HG03025 (cell line): ENCODE results near the gene MN1.

Experiments used
- ATAC-seq: cut with Tn5 transposase; IDR thresholded peaks from one replicate; pipeline ENCODE4 v1.9.1; 2021; ENCODE audit warnings: mild to moderate bottlenecking, moderate library complexity; ENCODE audit not compliant: unreplicated experiment, low FRiP score

The MN1 gene

DNA sequence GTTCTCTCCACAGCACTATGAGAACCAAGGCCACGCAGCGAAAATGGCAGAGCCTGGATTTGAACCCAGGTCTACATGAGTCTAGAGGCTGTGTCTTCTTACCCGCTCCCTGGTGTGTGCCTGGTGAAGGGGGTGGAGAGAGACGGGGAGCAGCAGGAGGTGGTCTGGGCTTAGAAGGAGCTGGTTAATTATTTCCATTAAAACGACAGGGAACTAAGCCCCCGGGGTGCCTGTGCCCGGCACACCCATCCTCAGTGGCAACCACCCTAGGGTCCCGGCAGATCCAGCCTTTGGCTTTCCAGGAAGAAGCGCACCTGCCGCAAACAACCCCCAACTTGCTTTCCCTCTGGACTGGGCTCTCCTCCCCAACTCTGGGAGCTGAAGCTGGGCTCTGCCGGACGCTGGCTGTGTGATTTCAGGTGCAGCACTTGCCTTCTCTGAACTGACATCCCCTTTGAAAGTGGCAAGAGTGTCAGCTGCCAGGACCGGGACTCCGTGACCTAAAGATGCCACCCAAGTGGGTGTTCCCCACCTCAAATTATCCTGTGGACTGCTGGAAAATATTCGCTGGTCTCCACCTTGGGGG lies 35.8 kb downstream of the MN1 start:
- ATAC-seq: no peak

DNA sequence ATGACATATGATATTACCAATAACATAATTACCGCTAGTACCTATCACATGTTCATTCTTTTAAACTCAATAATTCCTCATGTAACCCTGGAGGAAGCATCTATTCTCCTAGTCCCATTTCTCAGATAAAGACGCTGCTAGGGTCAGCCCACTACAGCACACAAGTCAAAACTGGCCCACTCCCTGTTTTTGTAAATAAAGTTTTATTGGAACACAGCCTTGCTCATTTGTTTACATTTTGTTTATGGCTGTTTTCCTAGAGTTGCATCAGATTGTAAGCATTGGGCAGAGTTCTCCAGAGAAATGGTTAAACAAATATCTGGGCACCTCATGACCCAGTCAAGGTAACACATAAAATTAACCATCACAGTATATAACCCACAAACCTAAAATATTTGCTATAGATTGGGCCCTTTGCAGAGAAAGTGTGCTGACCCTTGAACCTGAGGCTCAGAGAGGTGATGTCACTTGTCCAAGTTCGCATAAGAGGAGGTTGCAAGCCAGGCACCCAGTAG lies 36.8 kb downstream of the MN1 start:
- no peak for ATAC-seq

DNA sequence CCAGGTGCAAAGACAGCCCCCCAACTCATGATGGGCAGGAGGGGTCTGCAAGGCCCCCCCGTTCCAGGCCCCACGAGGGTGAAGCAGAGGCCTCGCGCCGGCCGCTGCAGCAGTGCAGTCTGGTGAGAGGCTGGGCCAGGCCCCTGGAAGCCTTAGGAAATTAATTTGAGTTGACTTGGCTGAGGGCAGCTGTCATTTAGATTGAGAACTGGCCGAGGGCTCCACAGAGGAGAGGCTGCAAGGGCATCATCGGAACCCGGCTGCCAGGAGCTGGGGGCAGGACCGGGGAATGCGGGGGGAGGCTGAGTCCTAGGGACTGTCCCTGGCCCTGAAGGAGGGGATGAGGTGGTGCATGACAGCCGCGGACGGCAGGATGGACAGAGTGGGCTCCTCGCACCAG lies 39.9 kb downstream of the MN1 start:
- ATAC-seq: no peak

DNA sequence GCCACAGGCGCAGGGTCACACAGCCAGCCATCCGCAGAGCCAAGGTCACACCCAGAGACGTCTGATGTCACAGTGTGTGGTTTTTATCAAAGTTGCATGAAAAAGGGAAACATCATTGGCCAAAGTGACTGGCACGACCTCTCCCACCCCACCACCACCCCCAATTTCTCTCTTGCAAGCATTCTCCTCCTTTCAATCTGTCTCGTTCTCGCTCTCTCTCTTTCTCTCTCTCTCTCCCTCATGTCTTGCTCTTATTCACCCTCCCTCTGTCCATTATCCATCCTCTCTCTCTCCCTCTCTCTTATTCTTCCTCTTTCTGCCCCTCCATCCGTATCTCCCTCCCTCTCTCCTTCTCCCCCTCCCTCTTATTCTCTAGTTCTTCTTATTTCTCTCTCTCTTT lies 40.6 kb downstream of the MN1 start:
- no peak for ATAC-seq

DNA sequence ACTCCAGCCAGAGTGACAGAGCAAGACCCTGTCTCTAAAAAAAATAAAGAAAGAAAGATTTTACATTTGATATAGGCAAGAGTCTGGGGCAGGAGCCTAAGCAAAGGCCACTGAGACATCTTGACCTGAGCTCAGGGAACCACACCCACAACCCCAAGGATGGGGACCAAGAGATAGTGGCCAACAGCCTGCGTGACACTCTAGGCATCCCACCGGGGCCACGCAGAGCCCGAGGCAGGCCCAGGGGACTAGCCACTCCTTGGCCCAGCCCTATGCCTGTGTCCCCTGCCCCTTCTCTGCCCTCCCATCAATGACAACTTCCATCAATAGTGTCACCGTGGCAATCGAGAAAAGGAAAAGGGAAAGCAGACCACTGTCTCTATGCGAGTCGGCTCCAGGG lies 41.1 kb downstream of the MN1 start:
- no peak for ATAC-seq

DNA sequence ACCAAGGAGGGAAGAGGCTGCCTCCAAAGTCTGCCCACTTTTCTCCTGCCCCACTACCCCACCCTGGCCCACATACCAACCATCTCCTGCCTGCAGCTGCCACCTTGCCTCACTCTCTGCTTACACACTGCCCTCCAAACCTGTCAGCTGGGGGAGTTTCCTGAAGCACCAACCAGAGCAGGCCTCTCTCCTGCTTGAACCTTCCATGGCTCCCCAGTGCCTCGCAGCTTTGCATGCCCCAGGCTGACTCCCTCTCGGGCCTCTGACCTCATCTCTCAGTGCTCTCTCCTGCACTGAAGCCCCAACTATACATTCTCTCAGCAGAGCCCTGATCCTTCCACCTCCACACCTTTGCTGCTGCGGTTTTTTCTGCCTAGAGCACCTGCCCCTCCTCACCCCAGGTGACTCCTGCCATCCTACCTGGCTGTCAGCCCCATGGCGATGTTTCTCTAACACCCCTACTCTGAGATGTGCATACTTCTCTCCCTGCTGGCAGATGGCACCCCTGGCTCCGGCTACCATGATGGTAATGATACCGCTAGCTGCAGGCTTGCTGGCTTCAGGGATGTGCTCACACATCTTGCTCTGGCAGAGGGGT lies 43.5 kb downstream of the MN1 start:
- ATAC-seq: no peak

DNA sequence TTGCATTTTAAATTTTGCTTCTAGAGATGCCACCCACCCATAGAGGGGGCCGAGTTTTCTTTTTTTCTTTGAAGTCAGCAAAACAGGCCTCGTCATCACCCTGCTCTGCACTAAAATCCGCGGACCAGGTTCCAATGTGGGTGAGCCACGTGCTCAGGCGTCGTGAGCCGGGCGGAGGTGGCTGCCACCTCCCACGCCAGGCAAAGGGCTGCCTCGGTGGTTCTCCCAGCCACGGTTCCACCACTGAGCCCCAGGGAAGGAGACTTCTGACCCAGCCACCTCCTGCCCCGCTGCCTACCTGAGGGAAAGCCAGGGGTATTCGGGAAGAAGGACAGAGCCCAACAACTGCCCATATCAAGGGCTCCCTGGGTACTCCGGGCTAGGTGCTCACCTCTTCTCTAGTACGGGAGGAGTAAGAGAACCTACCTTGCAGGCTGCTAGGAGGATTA lies 45.3 kb downstream of the MN1 start:
- no peak for ATAC-seq

DNA sequence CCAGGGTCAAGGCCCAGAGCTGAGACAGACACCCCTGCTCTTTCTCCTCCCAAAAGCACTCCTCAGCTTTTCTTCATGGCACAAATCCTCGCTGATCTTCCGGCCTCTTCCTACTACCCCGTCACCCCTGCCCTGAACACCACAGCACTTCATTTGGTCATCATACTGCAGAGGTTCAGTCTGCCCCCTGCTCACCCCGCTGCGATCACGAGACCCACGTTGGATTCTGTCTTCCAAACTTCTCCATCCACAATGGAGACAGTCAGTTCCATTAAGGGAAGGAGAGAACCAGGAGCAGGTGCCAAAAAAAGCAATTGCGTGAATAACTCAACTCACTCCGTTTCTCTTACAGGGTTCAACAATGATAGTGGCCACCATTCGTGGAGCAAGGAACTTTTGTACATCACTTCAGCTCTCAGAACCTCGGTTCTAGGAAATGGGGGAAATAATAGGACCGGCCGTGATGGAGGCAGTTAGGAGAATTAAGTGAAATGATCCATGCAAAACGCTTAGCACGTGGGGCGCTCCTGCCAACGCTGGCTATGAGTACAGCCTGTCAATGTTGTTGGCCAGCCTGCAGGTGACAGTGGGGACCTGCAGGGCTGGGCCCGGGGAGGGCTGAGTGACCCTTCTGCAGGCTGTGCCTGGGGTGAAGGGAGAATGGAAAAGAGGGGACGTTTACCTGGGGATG lies 45.9 kb downstream of the MN1 start:
- no peak for ATAC-seq

DNA sequence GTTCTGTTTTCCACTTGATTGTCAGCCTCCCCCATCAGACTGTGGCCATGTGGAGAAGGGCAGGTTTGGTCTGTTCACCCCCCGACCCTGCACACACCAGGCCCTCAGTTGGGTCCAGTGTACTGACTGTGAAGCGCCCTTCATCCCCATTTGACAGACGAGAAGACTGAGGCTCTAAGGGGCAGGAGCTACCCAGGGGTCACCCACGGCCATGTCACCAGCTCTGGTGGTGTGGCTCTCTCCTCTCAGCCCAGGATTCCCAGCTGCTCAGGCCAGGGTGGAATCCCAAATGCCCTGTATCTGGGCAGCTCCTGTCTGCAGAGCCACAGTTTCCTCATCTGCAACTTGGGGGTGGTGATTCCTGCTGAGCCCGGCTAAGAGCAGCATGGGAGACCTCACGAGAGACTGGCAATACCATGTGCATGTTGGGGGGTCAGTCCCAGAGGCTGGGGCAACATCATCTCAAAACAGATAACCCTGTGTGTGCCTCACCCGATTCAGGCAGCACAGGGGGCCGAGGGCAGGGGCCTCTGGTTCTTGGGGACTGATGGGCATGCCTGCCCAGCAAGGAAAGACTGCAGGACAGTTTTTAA lies 46.6 kb downstream of the MN1 start:
- no peak for ATAC-seq

DNA sequence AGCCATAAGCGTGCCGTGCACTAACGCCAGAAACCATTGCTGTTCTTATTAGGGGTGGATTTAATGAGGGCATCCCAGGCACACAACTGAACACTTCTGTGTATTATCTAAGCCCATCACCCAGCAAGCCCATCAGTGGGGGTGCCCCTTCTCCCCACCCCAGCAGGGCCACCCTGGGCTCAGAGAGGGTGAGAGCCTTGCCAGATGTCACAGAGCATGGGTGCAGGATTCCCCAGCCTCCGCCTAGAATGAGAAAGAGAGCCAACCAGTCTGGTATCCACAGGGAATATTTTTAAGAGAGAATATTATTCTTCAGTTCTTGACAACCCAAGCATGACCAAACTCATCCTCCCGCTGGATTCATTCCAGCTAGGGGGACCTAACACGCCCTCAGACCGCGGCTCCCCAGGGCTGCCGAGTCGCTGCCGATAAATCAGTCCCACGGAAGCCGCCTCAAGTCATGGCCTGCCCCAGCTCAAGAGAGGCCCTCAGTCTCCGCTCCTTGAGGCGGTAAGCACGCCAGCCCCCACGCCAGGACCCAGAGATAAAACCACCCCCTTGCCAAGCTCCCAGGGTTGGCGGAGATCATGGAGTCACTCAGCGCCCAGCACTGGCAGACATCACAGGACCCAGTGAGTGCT lies 47.2 kb downstream of the MN1 start:
- ATAC-seq: no peak

DNA sequence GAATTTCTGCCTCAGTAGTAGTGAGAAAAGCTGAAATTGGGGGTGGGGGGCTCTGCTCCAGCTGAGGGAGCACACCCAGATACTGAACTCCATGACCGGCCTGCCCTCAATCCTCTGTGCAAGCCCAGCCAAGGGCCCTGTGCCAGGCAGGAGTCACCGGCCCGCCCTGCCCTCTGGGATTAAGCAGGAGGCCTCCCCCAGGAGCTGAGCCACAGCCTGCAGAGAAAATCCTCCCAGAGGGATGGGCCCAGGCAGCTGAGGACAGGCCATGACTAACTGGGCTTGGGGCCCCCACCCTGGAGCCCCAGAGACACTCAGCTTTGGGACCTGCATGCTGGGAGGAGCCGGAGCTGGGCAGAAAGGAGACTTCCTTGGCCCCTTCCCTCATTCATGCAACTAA lies 48.8 kb downstream of the MN1 start:
- no peak for ATAC-seq

DNA sequence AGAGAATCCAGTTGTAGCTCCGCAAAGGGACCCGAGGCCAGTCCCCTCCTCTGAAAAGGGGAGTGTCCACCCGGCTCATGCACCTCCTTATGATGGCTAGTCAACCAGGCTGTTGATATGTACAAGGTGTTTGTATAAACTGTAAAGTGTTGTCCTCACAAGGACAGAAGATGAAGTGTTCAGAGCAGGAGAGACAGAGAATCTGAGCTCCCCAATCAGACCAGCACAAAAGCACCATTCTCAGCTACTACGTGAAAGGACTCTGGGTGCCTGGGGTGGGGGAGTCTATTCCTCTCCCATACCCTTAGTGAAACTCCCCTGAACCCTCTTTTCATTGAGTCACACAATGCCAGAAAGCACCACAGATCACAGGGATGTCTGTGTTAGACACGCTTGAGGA lies 49.4 kb downstream of the MN1 start:
- ATAC-seq: no peak

DNA sequence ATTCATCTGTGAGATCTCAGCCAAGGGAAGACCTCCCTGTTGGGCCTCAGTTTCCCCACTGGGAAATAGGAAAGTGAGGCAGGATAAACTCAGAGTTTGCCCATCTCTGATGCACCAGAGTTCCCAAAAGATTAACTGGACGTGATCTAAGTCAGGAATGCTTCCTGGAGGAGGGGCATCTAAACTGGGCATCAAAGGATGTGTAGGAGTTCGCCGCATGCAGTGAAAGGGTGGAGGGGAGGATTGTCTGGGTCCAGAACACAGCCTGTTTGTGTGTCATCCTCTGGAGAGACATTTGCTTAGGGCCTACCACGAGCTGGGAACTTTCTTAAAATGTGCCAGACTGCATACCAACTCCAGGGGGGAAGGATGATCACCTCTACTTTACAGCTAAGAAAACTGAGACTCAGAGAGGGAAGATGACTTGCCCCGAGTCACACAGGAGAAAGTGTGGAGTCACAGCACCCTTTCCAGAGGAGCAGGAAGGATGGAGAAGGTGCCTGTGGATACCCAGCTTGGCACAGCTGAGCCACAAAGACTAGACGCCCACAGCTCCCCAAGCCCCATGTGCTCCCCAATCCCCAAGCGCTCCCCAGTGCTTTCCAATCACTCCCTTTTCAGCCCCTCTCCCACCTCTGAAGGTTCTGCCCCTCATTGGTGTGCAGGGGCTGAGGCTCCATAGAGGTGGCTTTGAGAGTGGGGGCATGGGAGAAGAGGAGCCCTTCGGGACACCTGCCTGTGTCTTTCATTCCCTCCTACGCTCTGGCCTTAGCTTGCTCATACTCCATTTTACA lies 50.1 kb downstream of the MN1 start:
- ATAC-seq: no peak

DNA sequence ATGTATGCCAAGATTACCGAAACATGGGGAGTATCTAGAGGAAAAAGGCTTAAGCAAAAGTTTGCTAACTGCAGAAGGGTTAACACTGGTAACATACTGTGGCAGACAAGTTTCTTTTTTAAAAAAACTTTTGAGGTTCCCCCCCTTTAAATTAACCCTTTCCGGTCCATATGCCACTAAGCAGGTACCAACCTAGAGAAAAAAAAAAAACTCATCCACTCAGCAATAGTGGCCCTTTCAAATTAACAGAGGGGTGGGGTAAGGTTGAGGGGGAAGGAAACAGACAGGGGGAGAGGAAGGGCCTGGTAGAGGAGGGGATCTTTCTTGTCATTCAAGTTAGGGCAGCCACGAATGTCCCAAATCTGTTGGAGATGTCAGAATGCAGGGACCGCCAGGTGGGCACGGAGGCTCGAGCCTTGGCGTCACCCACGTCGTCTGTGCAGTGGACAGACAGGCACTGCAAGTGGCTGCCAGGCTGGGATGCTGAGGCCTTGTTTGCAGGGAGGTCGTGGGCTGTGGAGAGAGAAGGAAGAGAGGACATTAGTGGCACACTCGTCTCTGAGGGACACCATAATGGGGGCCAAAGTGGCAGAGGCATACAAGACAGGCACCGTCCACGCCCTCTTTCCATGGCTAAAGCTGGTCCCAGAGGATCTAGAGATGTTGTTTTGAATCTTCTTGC lies 50.8 kb downstream of the MN1 start:
- ATAC-seq: no peak

DNA sequence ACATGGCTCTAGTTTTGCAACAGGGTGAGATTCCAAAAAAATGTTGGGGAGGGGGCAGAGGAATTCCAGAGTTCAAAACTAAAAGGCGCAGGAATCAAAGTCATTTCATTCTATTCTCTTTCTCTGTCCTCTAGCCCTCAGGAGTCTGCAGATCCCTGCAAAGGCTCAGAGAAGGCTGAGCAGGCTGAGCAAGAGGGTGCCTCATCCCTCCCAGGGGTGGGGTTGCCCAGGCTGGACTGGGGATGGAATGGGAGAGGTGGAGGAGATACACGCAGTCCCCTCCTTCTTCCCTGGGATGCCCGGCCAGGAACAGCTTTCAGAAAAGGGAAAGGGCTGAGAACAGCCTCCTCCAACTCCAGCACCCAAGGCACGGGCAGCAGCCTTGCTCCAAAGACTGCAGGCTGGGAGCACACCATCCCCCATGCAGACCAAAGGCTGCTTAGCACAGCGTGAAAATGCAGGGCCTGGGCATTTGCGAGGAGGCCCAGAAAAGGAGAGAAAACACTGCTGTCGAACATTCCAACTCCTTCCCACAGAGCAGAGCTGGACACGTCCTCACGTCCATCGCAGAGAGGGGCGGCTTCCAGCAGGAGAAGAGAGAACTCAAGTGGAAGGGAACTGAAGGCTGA lies 51.8 kb downstream of the MN1 start:
- ATAC-seq: no peak

DNA sequence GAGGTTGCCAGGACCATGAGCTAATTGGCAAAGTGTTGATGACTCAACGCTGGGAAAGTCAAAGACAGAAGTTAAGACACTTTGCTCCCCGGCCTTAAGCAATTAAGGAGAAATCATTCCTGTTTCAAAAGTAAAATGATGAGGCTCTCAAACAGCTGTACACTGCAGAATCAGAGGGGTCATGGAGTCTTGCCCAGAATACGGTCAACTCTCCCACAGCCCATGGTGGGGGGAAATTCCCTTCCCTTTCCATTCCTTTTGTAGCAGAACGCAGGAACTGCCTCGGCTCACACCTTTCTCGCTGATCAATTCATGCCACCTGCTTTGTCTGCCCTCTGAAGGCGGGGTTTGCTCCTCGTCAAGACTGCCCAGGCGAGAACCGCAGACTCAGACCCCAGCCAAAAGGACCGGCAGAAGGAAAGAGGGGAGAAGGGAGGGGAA lies 52.8 kb downstream of the MN1 start:
- no peak for ATAC-seq

DNA sequence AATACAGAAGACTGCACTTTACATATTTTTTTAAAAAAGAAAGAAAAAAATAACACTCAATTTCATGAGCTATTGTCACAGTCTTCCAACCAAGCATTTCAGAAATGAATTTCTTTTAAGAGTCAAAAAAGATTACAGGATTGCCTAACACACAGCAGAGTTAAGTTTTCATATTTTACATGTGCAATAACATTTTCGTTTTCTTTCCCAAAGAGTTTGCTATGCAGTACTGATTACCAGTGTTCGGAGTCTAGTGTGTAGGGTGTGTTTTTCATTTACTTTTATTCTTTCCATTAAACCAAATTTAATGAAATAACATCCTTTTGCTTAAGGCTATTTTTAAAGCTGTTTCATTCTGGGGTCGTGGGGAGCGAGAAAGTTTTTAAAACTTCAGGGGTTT lies 53.2 kb downstream of the MN1 start:
- no peak for ATAC-seq

DNA sequence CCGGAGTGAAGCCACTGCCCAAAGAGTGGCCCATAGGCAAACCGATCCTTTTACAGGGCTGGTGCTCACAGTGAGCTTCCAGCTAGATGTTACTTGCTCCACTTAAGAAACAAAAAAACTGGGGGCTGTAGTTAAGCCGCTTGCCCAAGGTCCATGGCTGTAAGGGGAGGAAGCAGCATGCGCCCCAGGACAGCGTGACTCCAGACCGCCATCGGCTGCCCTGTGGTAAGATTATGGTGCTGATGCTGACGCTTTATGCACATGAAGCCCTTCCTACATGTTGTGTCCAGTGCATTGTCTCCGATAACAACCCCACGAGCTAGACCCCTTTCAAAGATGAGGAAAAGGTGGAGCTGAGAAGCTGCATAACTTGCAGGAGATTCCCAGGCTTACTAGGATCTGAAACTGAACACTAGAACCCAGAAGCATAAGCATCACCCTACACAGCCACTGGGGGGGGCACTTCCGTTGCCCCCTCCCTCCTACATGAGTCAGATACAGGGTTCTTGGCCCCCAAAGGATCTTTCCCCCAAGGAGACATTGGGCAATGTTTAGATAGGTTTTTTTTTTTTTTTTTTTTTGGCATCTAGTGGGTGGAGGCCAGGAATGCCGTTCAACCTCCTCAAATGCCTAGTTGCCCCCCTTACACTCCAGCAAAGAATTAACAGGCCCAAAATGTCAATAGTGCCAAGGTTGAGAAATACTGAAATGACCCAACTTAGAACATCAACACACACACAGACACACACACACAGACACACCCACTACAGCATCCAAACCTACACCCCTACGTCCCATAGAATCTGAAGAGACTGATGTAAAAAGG lies 53.9 kb downstream of the MN1 start:
- ATAC-seq: no peak
